ENCODE measurements around the gene DGKE. TPM values are rescaled to one million over a fixed set of nuclear protein-coding genes. Genes with fewer than 3 reads are reported as not detected.

The DGKE gene
- total RNA-seq, 2 experiments from 2014 or later = 22.4 to 27.4 TPM

GRCh38 chr17:56890906-56891674, 57.1 kb downstream of the DGKE start:
- ChIA-PET POLR2A (no interaction called here), CTCF (interaction anchor here (0.7 to 1.6 kb wide), 12 partner anchors 11 to 117 kb away, joined by 3 to 6 read pairs (median 3); no protein-coding TSS in a partner anchor)
- intact Hi-C loops (cut with DNase I, micrococcal nuclease) = no loop called here
- Mint-ChIP-seq H3K27ac (no peak overlapping the region), H3K36me3 (ENCODE audit: low read depth) (peaks cover 88% of the 10 kb centered on the region), H3K4me3 (no peak overlapping the region), H3K27me3 (no peaks in the 10 kb centered on the region), H3K4me1 (peaks cover 3% of the 10 kb centered on the region), H3K9me3 (ENCODE audit: low read depth) (peaks cover 18% of the 10 kb centered on the region)
- no peak for ATAC-seq
- DNase-seq = no peak

GRCh38 chr17:56891751-56892150, 57.8 kb downstream of the DGKE start:
- Mint-ChIP-seq H3K36me3 (ENCODE audit: low read depth) (peaks cover 85% of the 10 kb centered on the region), H3K9me3 (ENCODE audit: low read depth) (peaks cover 18% of the 10 kb centered on the region), H3K27ac (no peak overlapping the region), H3K4me1 (peaks cover 4% of the 10 kb centered on the region), H3K4me3 (no peak overlapping the region), H3K27me3 (no peaks in the 10 kb centered on the region)
- ChIA-PET CTCF (interaction anchor here (0.8 to 1.5 kb wide), 8 partner anchors 12 to 117 kb away, joined by 3 to 6 read pairs (median 3); no protein-coding TSS in a partner anchor), POLR2A (no interaction called here)
- ATAC-seq (peak; percentile 52), DNase-seq (peak; percentile 71)
- intact Hi-C loops (cut with DNase I, micrococcal nuclease) = loop anchor here (1.0 kb wide), 1 partner anchor 49 kb away; no protein-coding TSS in a partner anchor

GRCh38 chr17:56892333-56892732, 58.4 kb downstream of the DGKE start:
- Mint-ChIP-seq H3K9me3 (ENCODE audit: low read depth) (peaks cover 16% of the 10 kb centered on the region), H3K36me3 (ENCODE audit: low read depth) (peaks cover 81% of the 10 kb centered on the region), H3K4me1 (peaks cover 5% of the 10 kb centered on the region), H3K27ac (no peak overlapping the region), H3K4me3 (no peak overlapping the region), H3K27me3 (no peaks in the 10 kb centered on the region)
- intact Hi-C loops (cut with DNase I, micrococcal nuclease) = loop anchor here (1.0 kb wide), 1 partner anchor 48 kb away; no protein-coding TSS in a partner anchor
- POLR2A ChIA-PET = no interaction called here
- CTCF ChIA-PET = interaction anchor here (0.8 to 1.5 kb wide), 7 partner anchors 12 to 116 kb away, joined by 3 to 6 read pairs (median 3); no protein-coding TSS in a partner anchor
- ATAC-seq = no peak
- DNase-seq = no peak

GRCh38 chr17:56893503-56893902, 59.6 kb downstream of the DGKE start:
- no peak overlapping the region for H3K27ac Mint-ChIP-seq
- DNase-seq = no peak
- POLR2A ChIA-PET = interaction anchor here (1.1 kb wide), 1 partner anchor 13 kb away, joined by 3 read pairs; no protein-coding TSS in a partner anchor

GRCh38 chr17:56894859-56895455, 61.0 kb downstream of the DGKE start:
- Mint-ChIP-seq H3K36me3 (ENCODE audit: low read depth) (peaks cover 75% of the 10 kb centered on the region), H3K27ac (no peak overlapping the region), H3K4me1 (peaks cover 10% of the 10 kb centered on the region), H3K9me3 (ENCODE audit: low read depth) (no peaks in the 10 kb centered on the region), H3K4me3 (no peak overlapping the region), H3K27me3 (no peaks in the 10 kb centered on the region)
- CTCF ChIA-PET = interaction anchor here (0.5 to 1.3 kb wide), 4 partner anchors 25 to 70 kb away, joined by 3 to 5 read pairs (median 3); no protein-coding TSS in a partner anchor
- ATAC-seq = no peak
- intact Hi-C loops (cut with DNase I, micrococcal nuclease) = no loop called here
- POLR2A ChIA-PET = interaction anchor here (0.5 to 1.1 kb wide), 2 partner anchors 12 to 25 kb away, joined by 3 to 4 read pairs; no protein-coding TSS in a partner anchor
- no peak for DNase-seq

More at GRCh38 chr17:56893503-56893902, 59.6 kb downstream of the DGKE start:
- peaks cover 10% of the 10 kb centered on the region for H3K4me1 Mint-ChIP-seq
- no peak for ATAC-seq
- CTCF ChIA-PET = interaction anchor here (0.5 to 1.2 kb wide), 6 partner anchors 20 to 257 kb away, joined by 3 to 6 read pairs (median 3); partner anchors contain the start of gene TRIM25
- intact Hi-C loops (cut with DNase I, micrococcal nuclease) = no loop called here
- peaks cover 6% of the 10 kb centered on the region for H3K9me3 Mint-ChIP-seq (ENCODE audit: low read depth)
- no peaks in the 10 kb centered on the region for H3K27me3 Mint-ChIP-seq
- H3K36me3 Mint-ChIP-seq (ENCODE audit: low read depth) = peaks cover 82% of the 10 kb centered on the region
- H3K4me3 Mint-ChIP-seq = no peak overlapping the region

- no peak overlapping the region for H3K4me3 Mint-ChIP-seq
- H3K36me3 Mint-ChIP-seq (ENCODE audit: low read depth) = peaks cover 73% of the 10 kb centered on the region
- ChIA-PET CTCF (interaction anchor here (1.0 kb wide), 1 partner anchor 8 kb away, joined by 3 read pairs; no protein-coding TSS in a partner anchor), POLR2A (interaction anchor here (0.7 kb wide), 1 partner anchor 988 kb away, joined by 6 read pairs; no protein-coding TSS in a partner anchor)
- ATAC-seq (no peak), DNase-seq (no peak)
- no peaks in the 10 kb centered on the region for H3K9me3 Mint-ChIP-seq (ENCODE audit: low read depth)
- H3K27ac Mint-ChIP-seq = no peak overlapping the region
- intact Hi-C loops (cut with DNase I, micrococcal nuclease) = no loop called here
- peaks cover 10% of the 10 kb centered on the region for H3K4me1 Mint-ChIP-seq
- no peaks in the 10 kb centered on the region for H3K27me3 Mint-ChIP-seq
These were observed 62.4 kb downstream of the DGKE start for GRCh38 chr17:56896217-56896967.

- H3K4me3 Mint-ChIP-seq = no peak overlapping the region
- CTCF ChIA-PET = interaction anchor here (1.0 kb wide), 1 partner anchor 8 kb away, joined by 3 read pairs; no protein-coding TSS in a partner anchor
- POLR2A ChIA-PET = no interaction called here
- intact Hi-C loops (cut with DNase I, micrococcal nuclease) = no loop called here
- peaks cover 10% of the 10 kb centered on the region for H3K4me1 Mint-ChIP-seq
- H3K9me3 Mint-ChIP-seq (ENCODE audit: low read depth) = no peaks in the 10 kb centered on the region
- ATAC-seq (no peak), DNase-seq (no peak)
- H3K27me3 Mint-ChIP-seq = no peaks in the 10 kb centered on the region
- H3K36me3 Mint-ChIP-seq (ENCODE audit: low read depth) = peaks cover 73% of the 10 kb centered on the region
- H3K27ac Mint-ChIP-seq = no peak overlapping the region
These were observed 63.0 kb downstream of the DGKE start for GRCh38 chr17:56896968-56897359.

- Mint-ChIP-seq H3K4me1 (peaks cover 10% of the 10 kb centered on the region), H3K27me3 (no peaks in the 10 kb centered on the region), H3K9me3 (ENCODE audit: low read depth) (no peaks in the 10 kb centered on the region), H3K36me3 (ENCODE audit: low read depth) (peaks cover 73% of the 10 kb centered on the region), H3K27ac (peak overlapping the region; percentile 42), H3K4me3 (no peak overlapping the region)
- CTCF ChIA-PET = interaction anchor here (0.5 kb wide), 1 partner anchor 35 kb away, joined by 3 read pairs; no protein-coding TSS in a partner anchor
- POLR2A ChIA-PET = interaction anchor here (0.7 kb wide), 1 partner anchor 81 kb away, joined by 3 read pairs; no protein-coding TSS in a partner anchor
- ATAC-seq = no peak
- no peak for DNase-seq
- intact Hi-C loops (cut with DNase I, micrococcal nuclease) = no loop called here
These were observed 63.9 kb downstream of the DGKE start for GRCh38 chr17:56897646-56898424.

- peaks cover 75% of the 10 kb centered on the region for H3K36me3 Mint-ChIP-seq (ENCODE audit: low read depth)
- peaks cover 10% of the 10 kb centered on the region for H3K4me1 Mint-ChIP-seq
- no peaks in the 10 kb centered on the region for H3K27me3 Mint-ChIP-seq
- ATAC-seq = no peak
- ChIA-PET POLR2A (interaction anchor here (0.5 kb wide), 1 partner anchor 22 kb away, joined by 3 read pairs; no protein-coding TSS in a partner anchor), CTCF (interaction anchor here (1.1 kb wide), 1 partner anchor 41 kb away, joined by 3 read pairs; no protein-coding TSS in a partner anchor)
- H3K4me3 Mint-ChIP-seq = no peak overlapping the region
- no peak for DNase-seq
- H3K27ac Mint-ChIP-seq = no peak overlapping the region
- H3K9me3 Mint-ChIP-seq (ENCODE audit: low read depth) = no peaks in the 10 kb centered on the region
- intact Hi-C loops (cut with DNase I, micrococcal nuclease) = no loop called here
These were observed 64.9 kb downstream of the DGKE start for GRCh38 chr17:56898874-56899273.

GRCh38 chr17:56899403-56899802, 65.5 kb downstream of the DGKE start:
- peaks cover 10% of the 10 kb centered on the region for H3K4me1 Mint-ChIP-seq
- H3K9me3 Mint-ChIP-seq (ENCODE audit: low read depth) = no peaks in the 10 kb centered on the region
- no peak overlapping the region for H3K27ac Mint-ChIP-seq
- ChIA-PET POLR2A (interaction anchor here (0.5 to 0.7 kb wide), 2 partner anchors 22 to 143 kb away, joined by 3 to 4 read pairs; no protein-coding TSS in a partner anchor), CTCF (interaction anchor here (1.1 kb wide), 1 partner anchor 40 kb away, joined by 3 read pairs; no protein-coding TSS in a partner anchor)
- intact Hi-C loops (cut with DNase I, micrococcal nuclease) = no loop called here
- H3K27me3 Mint-ChIP-seq = no peaks in the 10 kb centered on the region
- DNase-seq = no peak
- H3K4me3 Mint-ChIP-seq = no peak overlapping the region
- no peak for ATAC-seq
- peaks cover 79% of the 10 kb centered on the region for H3K36me3 Mint-ChIP-seq (ENCODE audit: low read depth)
